Endodermal cell (in vitro differentiated cells): ENCODE measurements around the gene ERFL. TPM values are rescaled to one million over a fixed set of nuclear protein-coding genes. Genes with fewer than 3 reads are reported as not detected.

ENCODE experiments used
- DNase-seq: peaks from one replicate; pipeline ENCODE4 v3.0.0-alpha.2; 2017
- H3K27ac ChIP-seq: 2 replicates; pipeline ENCODE4 v1.5.1; 2013; ENCODE audit warnings: mild to moderate bottlenecking, low read depth, low read length, moderate library complexity
- H3K27me3 ChIP-seq: 2 replicates; pipeline ENCODE4 v1.6.1; 2013; ENCODE audit warnings: mild to moderate bottlenecking, low read length, moderate library complexity; ENCODE audit not compliant: insufficient read depth, control insufficient read depth, poor library complexity, severe bottlenecking
- H3K36me3 ChIP-seq: 2 replicates; pipeline ENCODE4 v1.7.0; 2013; ENCODE audit warnings: mild to moderate bottlenecking, low read length, moderate library complexity; ENCODE audit not compliant: control insufficient read depth, insufficient read depth
- H3K4me1 ChIP-seq: one replicate; pipeline ENCODE4 v1.7.0; 2013; ENCODE audit warnings: low read length; ENCODE audit not compliant: control insufficient read depth, insufficient read depth
- H3K4me3 ChIP-seq: 2 replicates; pipeline ENCODE4 v1.5.1; 2013; ENCODE audit warnings: mild to moderate bottlenecking, low read length, moderate library complexity
- H3K9ac ChIP-seq: 2 replicates; pipeline ENCODE4 v1.6.1; 2013; ENCODE audit warnings: mild to moderate bottlenecking, low read length, moderate library complexity; ENCODE audit not compliant: poor library complexity, severe bottlenecking; ENCODE audit errors: extremely low read depth
- H3K9me3 ChIP-seq: 2 replicates; pipeline ENCODE4 v1.6.1; 2013; ENCODE audit warnings: mild to moderate bottlenecking, low read length, moderate library complexity; ENCODE audit not compliant: control insufficient read depth
- H3K27ac Mint-ChIP-seq: 2 replicates; pipeline ENCODE4 v1.8.0; 2020; ENCODE audit warnings: mixed read lengths
- H3K27me3 Mint-ChIP-seq: 2 replicates; pipeline ENCODE4 v1.8.0; 2021; ENCODE audit warnings: mild to moderate bottlenecking, mixed read lengths; ENCODE audit not compliant: insufficient read depth
- H3K36me3 Mint-ChIP-seq: 2 replicates; pipeline ENCODE4 v1.8.0; 2020; ENCODE audit warnings: low read depth, mixed read lengths
- H3K4me1 Mint-ChIP-seq: 2 replicates; pipeline ENCODE4 v1.8.0; 2020; ENCODE audit warnings: mixed read lengths
- H3K4me3 Mint-ChIP-seq: 2 replicates; pipeline ENCODE4 v1.8.0; 2020; ENCODE audit warnings: mild to moderate bottlenecking, moderate library complexity, mixed read lengths
- H3K9me3 Mint-ChIP-seq: 2 replicates; pipeline ENCODE4 v1.8.0; 2020; ENCODE audit warnings: mild to moderate bottlenecking, mixed read lengths
- CTCF ChIP-seq: fragments of 200-600 bp; sonication (generic); conservative IDR thresholded peaks from 2 replicates; pipeline ENCODE4 v1.5.0; 2021; ENCODE audit warnings: antibody characterized with exemption, mild to moderate bottlenecking
- WGBS, 2 experiments: methylation state at CpG; one replicate each; pipeline versions ENCODE4 v1.1.5 to v1.1.7; 2013; ENCODE audit warnings: missing lambda C conversion rate in 2 of 2, mixed read lengths in 1 of 2; ENCODE audit not compliant: insufficient coverage in 1 of 2, insufficient read length in 1 of 2; 5-methylcytosine and 5-hydroxymethylcytosine counted together
- total RNA-seq, 2 donors: library from RNA; stranded (reverse); fragmentation: NEBNext Ultra II Directional in 1 of 2; extraction: Animal tissue kit (Norgen Biotek cat#: 25700) in 1 of 2; gene quantifications; 2 replicates in 1 of 2; 3 replicates in 1 of 2; pipeline ENCODE4 v1.2.1, GENCODE V29; 2021

Gene ERFL
- total RNA-seq, 2 donors from 2014 or later: 0.13 to 0.53 TPM

- H3K27ac Mint-ChIP-seq: peak overlapping the region; percentile 97
- H3K9me3 Mint-ChIP-seq: no peaks in the 10 kb centered on the region
- Histone ChIP-seq H3K27ac (no peak overlapping the region), H3K4me3 (peak overlapping the region; percentile 98), H3K4me1 (peaks cover 28% of the 10 kb centered on the region), H3K36me3 (peaks cover 53% of the 10 kb centered on the region), H3K9me3 (no peaks in the 10 kb centered on the region), H3K27me3 (no peaks in the 10 kb centered on the region), H3K9ac (peak overlapping the region; percentile 99)
- H3K4me1 Mint-ChIP-seq: peaks cover 28% of the 10 kb centered on the region
- H3K4me3 Mint-ChIP-seq: peak overlapping the region; percentile 81
- peaks cover 54% of the 10 kb centered on the region for H3K36me3 Mint-ChIP-seq
- WGBS, 2 experiments: 55 to 66% methylated on average over 4 to 9 of the region's 9 CpGs
- H3K27me3 Mint-ChIP-seq: peaks cover 5% of the 10 kb centered on the region
- DNase-seq: no peak
- no peak for TF ChIP-seq CTCF
These were observed 67.0 kb downstream of the ERFL start for GRCh38 chr19:41861116-41861768.

- Histone ChIP-seq H3K9ac (peak overlapping the region; percentile 99), H3K27ac (peak overlapping the region; percentile 85), H3K27me3 (no peaks in the 10 kb centered on the region), H3K4me3 (peak overlapping the region; percentile 98), H3K4me1 (peaks cover 28% of the 10 kb centered on the region), H3K9me3 (no peaks in the 10 kb centered on the region), H3K36me3 (peaks cover 50% of the 10 kb centered on the region)
- Mint-ChIP-seq H3K4me1 (peaks cover 26% of the 10 kb centered on the region), H3K27me3 (peaks cover 9% of the 10 kb centered on the region), H3K36me3 (peaks cover 49% of the 10 kb centered on the region), H3K4me3 (peak overlapping the region; percentile 81), H3K9me3 (no peaks in the 10 kb centered on the region), H3K27ac (peak overlapping the region; percentile 97)
- DNase-seq: peak; percentile 53
- WGBS, 2 experiments: 1 to 2% methylated on average over 25 to 45 of the region's 45 CpGs
- TF ChIP-seq CTCF: no peak
These were observed 67.7 kb downstream of the ERFL start for GRCh38 chr19:41860419-41861115.

GRCh38 chr19:41859618-41860418 lies 68.4 kb downstream of the ERFL start, which contains the start of gene RPS19:
Gene RPS19, plus strand, starts transcription at chr19:41860255. Its CDS starts 520 bp downstream, at chr19:41860775.
- Mint-ChIP-seq H3K9me3 (no peaks in the 10 kb centered on the region), H3K4me1 (peaks cover 26% of the 10 kb centered on the region), H3K27me3 (peaks cover 12% of the 10 kb centered on the region), H3K27ac (peak within 1 kb of the TSS; percentile 97), H3K4me3 (peak within 1 kb of the TSS; percentile 81), H3K36me3 (peaks cover 43% of the 10 kb centered on the region)
- Histone ChIP-seq H3K36me3 (peaks cover 43% of the 10 kb centered on the region), H3K9me3 (no peaks in the 10 kb centered on the region), H3K27me3 (peaks cover 1% of the 10 kb centered on the region), H3K27ac (peak within 1 kb of the TSS; percentile 85), H3K9ac (peak within 1 kb of the TSS; percentile 99), H3K4me1 (peaks cover 28% of the 10 kb centered on the region), H3K4me3 (peak within 1 kb of the TSS; percentile 98)
- TF ChIP-seq CTCF: peak; percentile 72
- 0% methylated on average over 22 to 76 of the region's 76 CpGs for WGBS, 2 experiments
- peak; percentile 99 for DNase-seq
